HTR-8/SVneo (cell line): ENCODE results near the gene KIAA1328.
"Not testable (repeated sequence)": the region's sequence is repeated elsewhere in the genome, so short reads cannot be mapped to it uniquely, and the experiment has no call there.

Experiments used
- DNase-seq: peaks from one replicate; pipeline ENCODE4 v3.0.0; 2011; ENCODE audit warnings: low spot score, mixed read lengths; ENCODE audit not compliant: insufficient read length
- FAIRE-seq: peaks from 2 replicates; lab custom pipeline; 2011; peaks lifted over from hg19 to GRCh38; lab: Jason Lieb, UNC

Gene KIAA1328

DNA sequence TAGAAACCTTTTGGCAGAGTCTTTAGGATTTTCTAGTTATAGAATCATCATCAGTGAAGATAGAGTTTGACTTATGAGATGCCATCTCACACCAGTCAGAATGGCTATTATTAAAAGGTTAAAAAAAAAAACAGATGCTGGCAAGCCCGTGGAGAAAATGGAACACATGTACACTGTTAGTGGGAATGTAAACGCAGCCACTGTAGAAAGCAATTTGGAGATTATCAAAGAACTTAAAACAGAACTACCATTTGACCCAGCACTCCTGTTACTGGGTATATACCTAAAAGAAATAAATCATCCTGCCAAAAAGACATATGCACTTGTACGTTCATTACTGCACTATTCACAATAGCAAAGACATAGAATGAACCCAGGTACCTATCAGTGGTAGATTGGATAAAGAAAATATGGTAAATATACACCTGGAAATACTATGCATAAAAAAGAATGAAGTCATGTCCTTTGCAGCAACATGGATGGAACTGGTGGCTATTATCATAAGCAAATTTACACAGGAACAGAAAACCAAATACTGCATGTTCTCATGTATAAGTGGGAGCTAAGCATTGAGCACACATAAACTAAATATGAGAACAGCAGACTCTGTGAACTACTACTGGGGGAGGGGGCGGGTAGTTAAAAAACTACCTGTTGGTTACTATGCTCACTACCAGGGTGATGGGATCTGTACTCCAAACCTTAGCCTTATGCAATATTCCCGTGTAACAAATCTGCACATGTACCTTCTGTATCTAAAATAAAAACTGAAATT lies 279.0 kb downstream of the KIAA1328 start:
- FAIRE-seq: no peak

DNA sequence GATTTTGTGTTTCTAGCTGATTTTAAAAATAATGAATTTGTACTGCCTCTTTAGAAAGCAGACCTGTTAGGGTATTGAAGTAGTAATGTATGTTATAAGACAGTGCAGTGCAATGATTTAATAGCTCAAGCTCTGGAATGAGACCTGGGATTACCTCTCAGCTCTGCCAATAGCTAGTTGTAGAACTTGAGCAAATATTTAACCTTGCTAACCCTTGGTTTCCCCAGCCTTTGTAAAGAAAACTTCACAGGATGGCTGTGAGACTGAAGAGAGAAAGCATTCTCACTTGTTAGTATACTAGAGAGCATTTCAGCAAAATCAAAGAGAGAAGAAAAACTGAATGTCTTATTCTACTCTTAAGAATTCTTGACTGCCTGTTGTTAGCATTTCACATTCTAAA lies 293.9 kb downstream of the KIAA1328 start:
- no peak for DNase-seq
- no peak for FAIRE-seq

More for the DNA sequence above, 279.0 kb downstream of the KIAA1328 start:
- no peak for DNase-seq

DNA sequence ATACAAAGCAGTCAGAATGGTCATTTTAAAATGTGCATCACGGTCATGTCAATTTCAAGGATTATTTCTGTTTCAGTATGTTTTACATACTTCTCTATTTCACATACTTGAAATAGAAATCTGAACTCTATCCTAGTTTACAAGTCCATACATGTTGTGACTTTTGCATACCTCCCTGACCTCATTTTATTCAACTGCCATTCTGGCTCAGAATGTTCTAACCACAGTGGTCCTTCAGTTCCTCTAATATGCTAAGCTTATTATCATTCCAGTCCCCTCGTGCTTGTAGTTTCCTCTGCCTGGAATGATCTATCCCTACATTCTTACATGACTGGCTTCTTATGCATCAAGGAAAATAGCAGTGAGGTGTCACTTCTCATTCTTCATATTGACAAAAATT lies 295.6 kb downstream of the KIAA1328 start:
- DNase-seq (no peak), FAIRE-seq (no peak)

DNA sequence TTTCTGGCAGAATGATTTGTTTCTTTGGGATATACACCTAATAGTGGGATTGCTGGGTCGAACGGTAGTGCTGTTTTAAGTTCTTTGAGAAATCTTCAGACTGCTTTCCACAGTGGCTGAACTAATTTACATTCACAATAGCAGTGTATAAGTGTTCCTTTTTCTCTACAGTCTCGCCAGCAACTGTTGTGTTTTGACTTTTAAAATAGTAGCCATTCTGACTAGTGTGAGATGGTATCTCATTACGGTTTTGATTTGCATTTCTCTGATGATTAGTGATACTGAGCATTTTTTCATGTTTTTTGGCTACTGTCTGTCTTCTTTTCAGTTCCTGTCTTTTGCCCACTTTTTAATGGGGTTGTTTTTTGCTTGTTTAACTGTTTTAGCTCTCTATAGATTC lies 306.2 kb downstream of the KIAA1328 start:
- DNase-seq: no peak
- FAIRE-seq: no peak

DNA sequence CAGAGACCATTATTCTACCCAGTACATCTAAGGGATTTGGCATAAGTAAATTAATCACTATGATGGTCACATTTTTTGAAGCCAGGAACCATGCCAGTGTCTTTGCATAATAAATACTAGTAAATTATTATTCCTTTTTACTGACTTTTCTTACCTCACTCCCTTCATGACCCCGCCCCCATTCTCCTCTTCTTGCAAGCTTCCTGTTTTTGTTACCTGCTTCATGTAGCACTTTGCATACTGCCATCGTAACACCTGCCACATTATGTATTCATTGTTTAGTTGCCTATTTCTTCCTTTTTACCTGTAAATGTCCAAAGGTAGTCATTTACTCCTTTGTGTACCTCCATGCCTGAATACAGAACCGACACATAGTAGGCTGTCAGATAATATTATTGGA lies 309.5 kb downstream of the KIAA1328 start:
- DNase-seq (no peak), FAIRE-seq (no peak)

DNA sequence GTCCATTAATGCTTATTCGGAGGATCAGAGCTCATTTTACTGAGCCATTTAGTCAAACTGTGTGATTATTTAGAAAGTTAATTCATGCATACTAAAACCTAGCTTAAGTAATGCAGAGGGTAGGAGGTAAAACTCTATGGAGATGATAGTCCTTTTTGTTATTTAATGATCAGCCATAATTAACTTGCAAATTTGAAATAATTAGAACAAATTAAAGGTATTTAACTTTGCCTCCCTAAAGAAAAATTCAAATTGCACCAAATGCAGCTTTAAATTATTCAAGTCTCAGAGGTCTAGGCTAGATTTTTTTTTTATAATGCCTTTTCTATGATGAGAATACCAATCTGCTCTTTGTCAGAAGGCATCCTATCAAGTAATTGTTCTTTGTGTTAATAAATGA lies 310.9 kb downstream of the KIAA1328 start:
- DNase-seq: no peak
- FAIRE-seq: no peak

DNA sequence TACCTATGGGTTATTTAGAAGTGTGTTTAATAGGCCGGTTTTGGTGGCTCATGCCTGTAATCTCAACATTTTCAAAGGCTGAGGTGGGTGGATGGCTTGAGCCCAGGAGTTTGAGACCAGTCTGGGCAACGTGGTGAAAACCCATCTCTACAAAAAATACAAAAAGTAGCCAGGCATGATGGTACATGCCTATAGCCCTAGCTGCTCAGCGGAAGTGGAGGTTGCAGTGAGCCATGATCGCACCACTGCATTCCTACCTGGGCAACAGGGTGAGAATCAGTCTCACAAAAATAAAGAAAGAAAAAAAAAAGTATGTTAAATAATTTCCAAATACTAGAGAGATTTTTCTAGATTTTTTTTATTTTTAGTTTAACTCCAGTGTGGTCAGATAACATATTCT lies 316.0 kb downstream of the KIAA1328 start:
- DNase-seq (no peak), FAIRE-seq (no peak)

DNA sequence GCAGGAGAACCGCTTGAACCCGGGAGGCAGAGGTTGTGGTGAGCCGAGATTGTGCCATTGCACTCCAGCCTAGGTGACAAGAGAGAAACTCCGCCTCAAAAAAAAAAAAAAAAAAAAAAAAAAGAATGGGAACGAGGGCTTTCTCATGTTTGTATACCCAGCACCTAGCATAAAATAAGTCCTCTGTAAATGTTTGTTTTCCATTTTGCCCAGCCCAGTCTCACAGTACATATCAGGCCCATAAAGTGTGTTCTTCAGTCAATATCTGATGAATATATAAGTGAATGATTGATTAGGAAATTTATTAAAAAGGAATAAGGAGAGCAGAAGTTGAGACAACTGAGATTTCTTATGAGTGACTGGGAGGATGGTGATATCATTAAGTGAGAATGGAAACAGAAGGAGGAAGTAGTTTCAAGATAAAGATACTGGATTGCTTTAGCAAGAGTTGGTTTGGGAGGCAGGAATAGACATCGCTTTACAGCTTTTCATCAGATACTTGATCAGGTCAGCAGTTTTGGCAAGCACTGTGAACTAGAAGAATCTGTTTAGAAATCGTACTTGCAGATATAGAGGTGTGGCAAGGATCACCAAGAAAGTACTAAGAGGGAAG lies 327.5 kb downstream of the KIAA1328 start:
- no peak for DNase-seq
- FAIRE-seq: no peak

DNA sequence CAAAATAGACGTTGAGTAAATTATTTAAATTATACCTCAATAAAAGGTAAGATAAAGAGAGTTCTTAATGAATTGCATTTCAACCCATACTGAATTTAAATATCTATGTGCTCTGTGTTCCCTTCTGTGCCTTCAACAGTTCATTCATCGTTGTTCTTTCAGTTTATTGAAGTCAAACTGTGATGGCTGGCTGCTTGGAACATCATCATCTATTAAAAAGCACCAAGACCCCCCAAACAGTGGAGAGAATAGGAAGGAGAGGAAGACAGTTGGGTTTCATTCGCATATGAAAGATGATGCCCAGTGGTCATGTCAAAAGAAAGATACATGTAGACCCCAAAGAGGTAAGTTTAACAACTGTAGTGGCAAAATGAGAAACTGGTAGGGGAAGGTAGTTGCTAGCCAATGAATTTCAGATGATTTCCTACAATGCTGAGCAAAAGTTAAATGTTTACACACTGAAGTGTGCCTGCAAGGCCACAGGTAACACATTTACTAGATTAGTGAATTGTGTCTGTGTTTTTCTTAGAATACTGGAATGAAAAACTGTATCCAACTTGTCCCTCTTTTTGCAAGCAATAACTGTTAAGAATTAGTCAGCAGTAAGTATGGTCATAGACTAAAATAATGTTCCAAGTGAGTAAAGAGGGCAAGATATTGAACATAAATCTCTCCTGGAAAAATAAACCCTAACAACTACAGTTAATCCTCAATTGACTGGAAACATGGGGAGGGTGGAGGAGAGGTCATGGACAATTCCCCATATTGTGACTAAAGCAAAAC lies 331.3 kb downstream of the KIAA1328 start:
- no peak for DNase-seq
- no peak for FAIRE-seq

DNA sequence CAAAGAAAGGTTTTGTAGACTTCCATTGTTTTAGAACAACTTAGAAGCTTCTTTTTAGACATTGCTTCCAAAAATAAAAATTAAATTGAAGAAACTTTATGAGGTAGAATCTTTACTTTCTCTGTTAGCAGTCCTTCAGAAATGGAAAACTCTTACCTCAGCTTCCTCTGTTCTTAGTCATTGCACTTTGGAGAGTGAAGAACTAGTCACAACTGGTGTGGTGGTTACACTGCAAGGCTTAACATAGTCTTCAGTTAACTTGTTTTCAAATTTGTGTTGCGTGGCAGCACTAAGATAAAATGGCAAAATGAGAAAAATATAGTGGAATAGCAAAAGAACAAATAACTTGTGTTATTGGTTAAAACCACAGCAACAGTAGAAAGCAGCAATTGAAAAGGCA lies 332.6 kb downstream of the KIAA1328 start:
- no peak for DNase-seq

DNA sequence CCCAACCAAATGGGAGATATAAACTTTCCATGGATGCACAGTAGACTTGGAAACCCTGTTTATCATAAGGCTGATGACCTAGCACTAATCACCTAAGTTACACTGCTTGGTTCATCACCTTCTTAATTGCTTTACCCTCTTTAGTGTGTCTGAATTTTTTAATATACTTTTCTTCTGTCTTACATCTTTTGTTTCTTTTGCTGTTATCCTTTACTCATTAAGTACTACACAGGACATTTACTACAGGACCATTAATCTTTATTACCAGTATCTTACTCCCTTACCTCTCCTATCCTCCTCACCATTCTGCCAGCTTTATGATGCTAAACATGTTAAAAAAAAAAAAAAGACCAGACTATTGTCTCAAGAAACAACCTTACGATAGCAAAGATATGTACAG lies 333.6 kb downstream of the KIAA1328 start:
- FAIRE-seq: no peak
- DNase-seq: no peak

More for the DNA sequence above, 332.6 kb downstream of the KIAA1328 start:
- no peak for FAIRE-seq

DNA sequence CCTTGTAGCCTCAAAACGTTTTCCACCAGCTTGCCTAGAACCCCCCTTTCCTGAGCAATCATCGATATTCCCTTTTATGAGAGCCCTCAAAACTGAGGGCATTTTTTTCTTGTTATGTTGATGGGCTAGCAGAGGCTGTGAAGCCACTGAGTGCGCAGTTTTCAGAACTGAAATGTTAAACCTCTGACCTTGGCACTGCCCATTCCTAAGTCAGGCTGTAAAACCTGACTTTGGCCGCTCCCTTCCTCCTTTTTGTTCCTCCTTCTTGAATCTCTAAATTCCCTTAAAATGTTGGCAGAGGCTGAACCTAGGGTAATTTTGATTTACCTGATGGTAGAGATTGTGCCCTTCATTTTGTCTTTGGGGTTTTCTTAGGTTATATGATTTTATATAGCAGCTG lies 334.2 kb downstream of the KIAA1328 start:
- FAIRE-seq (no peak), DNase-seq (no peak)

DNA sequence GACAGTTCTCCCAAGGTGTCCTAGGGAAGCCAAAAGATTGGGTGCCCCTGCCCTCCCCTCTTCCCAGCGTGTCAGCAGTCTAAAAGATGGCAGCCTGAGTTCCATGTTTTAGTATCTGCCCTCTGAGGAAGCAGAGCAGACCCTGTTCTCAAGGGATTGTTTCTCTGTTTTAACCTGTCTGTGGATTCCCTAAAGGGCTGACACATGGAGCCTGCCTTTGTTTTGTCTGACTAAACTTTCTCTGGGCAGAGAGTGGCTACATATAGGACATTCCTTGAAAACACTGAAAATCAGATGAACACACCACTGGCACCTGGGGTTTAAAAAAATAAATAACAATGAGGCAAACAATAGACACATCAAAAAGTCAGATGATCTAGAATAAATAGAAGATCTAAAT lies 337.6 kb downstream of the KIAA1328 start:
- no peak for FAIRE-seq
- no peak for DNase-seq

DNA sequence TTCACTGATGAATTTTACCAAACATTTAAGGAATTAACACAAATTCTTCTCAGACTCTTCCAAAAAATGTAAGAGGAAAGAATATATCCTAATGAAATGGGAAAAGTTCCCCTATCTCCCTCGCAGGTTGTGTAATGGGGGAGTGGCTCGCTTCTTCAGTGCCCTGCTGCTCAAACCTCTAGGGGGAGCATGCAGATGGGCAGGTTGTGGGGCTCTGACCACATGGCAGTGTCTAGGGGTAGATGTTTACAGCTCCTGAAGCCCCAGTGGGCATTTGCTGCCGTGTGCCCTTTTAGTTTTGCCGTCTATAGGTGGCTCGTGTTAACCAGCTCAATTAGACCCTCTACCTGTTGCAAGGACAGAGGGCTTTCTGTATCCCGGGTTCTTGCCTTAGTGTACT lies 338.0 kb downstream of the KIAA1328 start:
- not testable (repeated sequence) for FAIRE-seq, DNase-seq

DNA sequence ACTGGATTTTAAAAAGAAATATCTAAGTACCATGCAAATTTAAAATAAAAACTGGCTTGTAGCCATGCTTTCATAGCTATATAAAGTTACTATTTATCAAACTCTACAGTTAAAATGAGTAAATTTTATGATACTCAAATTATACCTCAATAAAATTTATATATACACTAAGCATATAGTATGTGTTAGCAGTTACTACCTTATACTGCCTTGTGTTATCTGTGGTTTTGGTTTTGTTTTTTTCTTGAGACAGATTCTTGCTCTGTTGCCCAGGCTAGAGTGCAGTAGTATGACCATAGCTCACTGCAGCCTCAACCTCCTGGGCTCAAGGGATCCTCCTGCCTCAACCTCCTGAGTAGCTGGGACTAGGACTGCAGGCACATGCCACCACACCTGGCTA lies 342.1 kb downstream of the KIAA1328 start:
- FAIRE-seq: no peak
- DNase-seq: no peak

DNA sequence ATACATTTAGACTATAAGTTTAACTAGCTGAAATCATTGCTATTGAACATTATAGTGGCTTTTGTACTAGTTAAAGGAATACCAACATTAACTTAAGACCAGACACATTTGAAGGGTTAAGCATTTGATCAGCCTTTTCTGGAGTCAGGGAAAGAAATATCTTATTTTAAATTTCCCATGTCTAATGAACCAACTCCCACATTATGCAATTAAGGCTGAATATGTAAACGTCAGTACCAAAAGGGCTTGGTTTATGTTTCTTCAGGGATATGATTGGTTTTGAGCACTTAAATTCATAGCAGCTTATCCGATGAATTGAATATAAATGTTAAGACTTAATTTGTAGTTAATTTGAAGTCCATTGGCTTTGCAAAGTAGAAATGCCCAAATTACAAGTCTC lies 344.5 kb downstream of the KIAA1328 start:
- no peak for DNase-seq
- FAIRE-seq: no peak

DNA sequence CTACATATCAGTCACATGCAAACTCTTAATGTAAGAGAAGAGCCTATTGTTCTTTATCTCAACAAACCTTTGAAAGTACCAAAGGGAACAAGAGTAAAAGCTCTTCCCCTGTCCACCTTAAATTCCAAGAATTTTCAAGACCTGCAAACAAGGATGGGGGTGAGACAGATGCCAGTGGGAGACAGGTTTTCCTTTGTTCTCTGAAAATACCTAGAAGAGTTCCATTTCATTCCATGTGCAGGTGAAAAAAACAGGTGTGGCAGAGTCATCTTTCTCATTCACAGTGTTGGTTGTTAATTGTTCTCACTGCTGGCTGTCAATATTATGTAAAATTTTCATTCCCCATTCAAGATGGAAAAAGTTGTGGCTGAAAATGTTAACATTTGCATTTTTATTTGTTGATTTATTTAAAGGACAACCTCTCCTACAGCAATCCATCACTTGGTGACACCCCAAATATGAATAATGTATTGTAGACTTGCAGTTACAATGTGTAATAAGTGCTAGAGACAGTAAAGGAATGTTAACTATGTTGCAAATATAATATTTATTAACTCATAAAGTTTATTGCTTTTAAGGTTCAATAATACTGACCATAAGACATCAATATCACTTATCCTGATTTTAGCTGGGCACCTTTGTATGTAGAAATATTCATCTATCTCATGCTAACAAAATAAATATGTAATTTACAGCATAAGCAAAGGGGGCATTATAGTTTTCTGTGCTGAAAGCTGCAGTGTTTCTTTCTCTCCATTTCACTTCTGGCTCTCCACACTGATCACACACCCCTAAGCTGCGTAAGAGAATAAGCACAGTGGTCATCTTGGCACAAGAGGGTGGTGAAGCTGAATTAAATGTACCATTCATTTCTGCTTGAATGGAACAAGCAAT lies 347.0 kb downstream of the KIAA1328 start:
- DNase-seq: no peak
- no peak for FAIRE-seq

DNA sequence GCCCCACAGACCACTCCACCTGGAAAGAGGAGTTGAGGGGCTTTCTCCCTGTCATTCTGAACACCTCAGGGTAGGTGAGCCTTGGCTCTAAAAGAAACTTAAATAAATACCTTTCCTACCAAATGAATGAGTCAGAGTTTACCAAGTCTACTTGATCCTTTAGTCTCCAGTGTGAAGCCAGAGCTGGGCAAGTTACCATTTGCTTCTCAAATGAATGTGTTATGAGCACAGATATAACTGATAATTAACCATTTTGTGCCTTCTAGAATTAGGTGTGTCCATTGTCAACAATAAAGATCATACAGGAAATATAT lies 347.7 kb downstream of the KIAA1328 start:
- FAIRE-seq (no peak), DNase-seq (no peak)

DNA sequence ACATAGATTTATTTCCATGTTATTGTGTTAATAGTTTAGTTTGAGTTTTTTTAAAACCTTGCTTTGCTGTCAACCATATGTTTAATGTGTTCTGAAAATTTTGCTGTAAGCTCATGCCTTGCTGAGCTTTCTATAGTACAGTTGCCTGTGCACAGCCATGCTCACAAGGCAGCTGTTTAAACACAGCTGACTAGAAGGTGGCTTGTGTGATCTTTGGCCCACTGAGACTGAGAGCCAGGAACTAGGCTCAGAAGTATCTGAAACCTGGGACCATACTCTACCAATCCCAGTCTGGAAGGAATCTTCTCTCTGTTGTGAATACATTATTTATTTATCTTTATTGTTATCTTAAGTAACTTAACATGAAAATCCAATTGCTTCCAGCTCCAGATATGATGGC lies 350.5 kb downstream of the KIAA1328 start:
- DNase-seq (no peak), FAIRE-seq (no peak)

DNA sequence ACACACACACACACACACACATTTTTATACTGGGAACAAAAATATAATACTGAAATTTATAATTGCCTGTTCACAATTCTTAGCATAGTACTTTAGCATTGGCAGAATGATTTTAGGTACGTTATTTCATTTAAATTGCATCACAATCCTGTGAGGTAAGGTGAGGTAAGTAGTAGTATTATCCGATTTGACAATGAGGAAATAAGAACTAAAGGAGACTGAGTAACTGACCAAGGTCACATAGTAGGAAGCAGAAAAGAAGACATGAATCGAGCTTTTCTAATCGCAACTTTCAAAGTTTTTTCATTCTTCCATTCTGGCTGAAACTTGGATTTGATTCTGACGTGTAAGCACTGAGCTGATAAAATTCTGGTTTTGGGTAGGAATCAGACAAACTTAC lies 351.2 kb downstream of the KIAA1328 start:
- FAIRE-seq (no peak), DNase-seq (no peak)
